H9 (cell line): Measurements from ENCODE around the gene EIF4E3. TPM values are rescaled to one million over a fixed set of nuclear protein-coding genes. Genes with fewer than 3 reads are reported as not detected.

ENCODE experiments used
- DNase-seq: peaks from one replicate; pipeline ENCODE4 v3.0.0-alpha.2; 2017
- H2AFZ ChIP-seq: one replicate; pipeline ENCODE4 v1.6.1; 2013; ENCODE audit warnings: mild to moderate bottlenecking, low read length, control low read depth, moderate library complexity
- H2AK5ac ChIP-seq: 2 replicates; pipeline ENCODE4 v1.6.1; 2013; ENCODE audit warnings: low read length, control low read depth, mixed read lengths; ENCODE audit not compliant: insufficient read length
- H2BK120ac ChIP-seq: one replicate; pipeline ENCODE4 v1.6.1; 2013; ENCODE audit warnings: low read depth, mild to moderate bottlenecking, low read length, control low read depth, inconsistent platforms; ENCODE audit not compliant: poor library complexity, severe bottlenecking
- H2BK12ac ChIP-seq: 2 replicates; pipeline ENCODE4 v1.6.1; 2013; ENCODE audit warnings: low read length, control low read depth, mixed read lengths, low read depth; ENCODE audit not compliant: insufficient read length
- H2BK15ac ChIP-seq: 2 replicates; pipeline ENCODE4 v1.6.1; 2013; ENCODE audit warnings: low read depth, low read length, control low read depth
- H2BK20ac ChIP-seq: one replicate; pipeline ENCODE4 v1.6.1; 2013; ENCODE audit warnings: low read depth, mild to moderate bottlenecking, low read length, control low read depth, inconsistent platforms; ENCODE audit not compliant: poor library complexity, severe bottlenecking
- H2BK5ac ChIP-seq: 2 replicates; pipeline ENCODE4 v1.6.1; 2013; ENCODE audit warnings: low read length, control low read depth, mixed read lengths; ENCODE audit not compliant: insufficient read length
- H3K14ac ChIP-seq: 2 replicates; pipeline ENCODE4 v1.6.1; 2013; ENCODE audit warnings: low read length, control low read depth; ENCODE audit not compliant: insufficient read depth
- H3K18ac ChIP-seq: 2 replicates; pipeline ENCODE4 v1.6.1; 2013; ENCODE audit warnings: low read depth, mild to moderate bottlenecking, mixed read lengths, low read length, control low read depth; ENCODE audit not compliant: insufficient read length
- H3K23ac ChIP-seq: 2 replicates; pipeline ENCODE4 v1.6.1; 2013; ENCODE audit warnings: low read length, control low read depth, mixed read lengths, low read depth; ENCODE audit not compliant: insufficient read length
- H3K23me2 ChIP-seq: 2 replicates; pipeline ENCODE4 v1.6.1; 2013; ENCODE audit warnings: low read depth, mild to moderate bottlenecking, mixed read lengths, low read length, control low read depth; ENCODE audit not compliant: insufficient read length, poor library complexity, severe bottlenecking
- H3K27ac ChIP-seq: 2 replicates; pipeline ENCODE4 v1.5.1; 2013; ENCODE audit warnings: low read length, control low read depth, mixed read lengths, low read depth; ENCODE audit not compliant: insufficient read length
- H3K27me3 ChIP-seq: 2 replicates; pipeline ENCODE4 v1.6.1; 2013; ENCODE audit warnings: low read length, control low read depth, inconsistent platforms; ENCODE audit not compliant: insufficient read depth
- H3K4ac ChIP-seq: 2 replicates; pipeline ENCODE4 v1.6.1; 2013; ENCODE audit warnings: low read depth, mild to moderate bottlenecking, control low read depth, inconsistent platforms, low read length, moderate library complexity
- H3K4me1 ChIP-seq: 2 replicates; pipeline ENCODE4 v1.6.1; 2013; ENCODE audit warnings: low read length, control low read depth, inconsistent platforms; ENCODE audit not compliant: insufficient read depth
- H3K4me2 ChIP-seq: 2 replicates; pipeline ENCODE4 v1.6.1; 2013; ENCODE audit warnings: low read length, control low read depth, mixed read lengths; ENCODE audit not compliant: insufficient read length, insufficient read depth
- H3K56ac ChIP-seq: 2 replicates; pipeline ENCODE4 v1.6.1; 2013; ENCODE audit warnings: low read depth, mild to moderate bottlenecking, mixed read lengths, low read length, control low read depth; ENCODE audit not compliant: insufficient read length
- H3K79me1 ChIP-seq: 2 replicates; pipeline ENCODE4 v1.6.1; 2013; ENCODE audit warnings: low read depth, mild to moderate bottlenecking, moderate library complexity, low read length, control low read depth, inconsistent platforms; ENCODE audit not compliant: insufficient read depth, poor library complexity, severe bottlenecking
- H3K79me2 ChIP-seq: 2 replicates; pipeline ENCODE4 v1.6.1; 2013; ENCODE audit warnings: low read length, control low read depth, inconsistent platforms; ENCODE audit not compliant: insufficient read depth
- H3K9ac ChIP-seq: 2 replicates; pipeline ENCODE4 v1.6.1; 2013; ENCODE audit warnings: low read length, control low read depth, mixed read lengths; ENCODE audit not compliant: insufficient read length; ENCODE audit errors: extremely low read depth
- H3K9me3 ChIP-seq: one replicate; pipeline ENCODE4 v1.6.1; 2013; ENCODE audit warnings: low read depth, low read length, inconsistent platforms; ENCODE audit not compliant: control insufficient read depth
- H3T11ph ChIP-seq: one replicate; pipeline ENCODE4 v1.6.1; 2013; ENCODE audit warnings: mild to moderate bottlenecking, low read length, control low read depth, inconsistent platforms
- H4K20me1 ChIP-seq: one replicate; pipeline ENCODE4 v1.6.1; 2013; ENCODE audit not compliant: control insufficient read depth, insufficient read length, insufficient read depth
- H4K5ac ChIP-seq: 2 replicates; pipeline ENCODE4 v1.6.1; 2013; ENCODE audit warnings: low read depth, mild to moderate bottlenecking, mixed read lengths, low read length, control low read depth; ENCODE audit not compliant: insufficient read length
- H4K8ac ChIP-seq: replicated peaks from 2 replicates; pipeline ENCODE4 v1.6.1; 2013; ENCODE audit warnings: low read length, control low read depth, mixed read lengths, low read depth; ENCODE audit not compliant: insufficient read length
- H4K91ac ChIP-seq: 2 replicates; pipeline ENCODE4 v1.6.1; 2013; ENCODE audit warnings: low read depth, mild to moderate bottlenecking, moderate library complexity, mixed read lengths, low read length, control low read depth; ENCODE audit not compliant: insufficient read length
- H3K27ac Mint-ChIP-seq, 3 experiments: 2 replicates in 2 of 3; 3 replicates in 1 of 3; pipeline ENCODE4 v1.8.0; 2020 to 2021; ENCODE audit warnings: mixed read lengths in 3 of 3, mild to moderate bottlenecking in 1 of 3, moderate library complexity in 1 of 3
- H3K27me3 Mint-ChIP-seq: 2 replicates; pipeline ENCODE4 v1.8.0; 2021; ENCODE audit warnings: low read depth, mild to moderate bottlenecking, moderate library complexity, mixed read lengths
- H3K36me3 Mint-ChIP-seq, 3 experiments: 2 replicates in 2 of 3; 3 replicates in 1 of 3; pipeline ENCODE4 v1.8.0; 2020 to 2021; ENCODE audit warnings: low read depth in 3 of 3, mixed read lengths in 3 of 3; ENCODE audit not compliant: insufficient read depth in 1 of 3
- H3K4me1 Mint-ChIP-seq, 2 experiments: 2 replicates each; pipeline ENCODE4 v1.8.0; 2020; ENCODE audit warnings: mixed read lengths in 2 of 2
- H3K4me3 Mint-ChIP-seq, 2 experiments: 2 replicates in 1 of 2; 3 replicates in 1 of 2; pipeline ENCODE4 v1.8.0; 2020 to 2021; ENCODE audit warnings: mild to moderate bottlenecking in 2 of 2, mixed read lengths in 2 of 2, moderate library complexity in 1 of 2
- H3K9me3 Mint-ChIP-seq, 2 experiments: 2 replicates in 1 of 2; 3 replicates in 1 of 2; pipeline ENCODE4 v1.8.0; 2020; ENCODE audit warnings: mild to moderate bottlenecking in 2 of 2, mixed read lengths in 2 of 2, moderate library complexity in 1 of 2
- WGBS: extraction: QIAGEN DNeasy Blood & Tissue Kit; methylation state at CpG from one replicate; pipeline ENCODE4 v1.1.7; 2013; ENCODE audit warnings: missing lambda C conversion rate, low lambda C conversion rate, mixed read lengths; ENCODE audit not compliant: insufficient read length; ENCODE audit errors: extremely low coverage; 5-methylcytosine and 5-hydroxymethylcytosine counted together
- total RNA-seq: library from RNA; stranded (reverse); gene quantifications from 2 replicates; pipeline ENCODE4 v1.2.1, GENCODE V29; 2021
- TF ChIP-seq, protein P1 (sequence below): fragments of 200-600 bp; sonication (generic); conservative IDR thresholded peaks from 3 replicates; pipeline ENCODE4 v1.8.0; 2021; ENCODE audit warnings: antibody characterized with exemption, mild to moderate bottlenecking

Gene EIF4E3
- total RNA-seq, 1 experiment from 2014 or later: 12.9 TPM

DNA sequence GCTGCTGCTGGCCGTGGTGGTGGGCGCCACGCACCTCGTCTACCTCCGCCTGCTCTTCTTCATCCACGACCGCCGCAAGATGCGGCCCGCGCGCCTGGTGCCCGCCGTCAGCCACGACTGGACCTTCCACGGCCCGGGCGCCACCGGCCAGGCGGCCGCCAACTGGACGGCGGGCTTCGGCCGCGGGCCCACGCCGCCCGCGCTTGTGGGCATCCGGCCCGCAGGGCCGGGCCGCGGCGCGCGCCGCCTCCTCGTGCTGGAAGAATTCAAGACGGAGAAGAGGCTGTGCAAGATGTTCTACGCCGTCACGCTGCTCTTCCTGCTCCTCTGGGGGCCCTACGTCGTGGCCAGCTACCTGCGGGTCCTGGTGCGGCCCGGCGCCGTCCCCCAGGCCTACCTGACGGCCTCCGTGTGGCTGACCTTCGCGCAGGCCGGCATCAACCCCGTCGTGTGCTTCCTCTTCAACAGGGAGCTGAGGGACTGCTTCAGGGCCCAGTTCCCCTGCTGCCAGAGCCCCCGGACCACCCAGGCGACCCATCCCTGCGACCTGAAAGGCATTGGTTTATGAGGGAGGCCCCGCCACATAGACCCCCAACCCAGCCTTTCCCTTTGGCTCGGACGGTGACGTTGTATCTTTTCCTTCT lies 29.5 kb upstream of the EIF4E3 start:
- Histone ChIP-seq H3T11ph (no peak overlapping the region), H2BK20ac (no peak overlapping the region), H3K14ac (peak overlapping the region; percentile 95), H2BK120ac (no peak overlapping the region), H2AK5ac (no peak overlapping the region), H4K8ac (no peak overlapping the region), H3K18ac (no peak overlapping the region), H3K27me3 (peaks cover 12% of the 10 kb centered on the region; the same call in 1 of the 2 replicates), H3K79me1 (no peaks in the 10 kb centered on the region), H2BK5ac (no peak overlapping the region), H3K9me3 (no peaks in the 10 kb centered on the region), H3K4me1 (no peaks in the 10 kb centered on the region), H2AFZ (no peak overlapping the region), H3K9ac (no peak overlapping the region), H3K79me2 (no peaks in the 10 kb centered on the region), H2BK12ac (no peak overlapping the region), H3K4ac (no peak overlapping the region), H4K20me1 (no peaks in the 10 kb centered on the region), H2BK15ac (no peak overlapping the region), H4K5ac (no peak overlapping the region), H3K56ac (no peak overlapping the region), H3K23me2 (peaks cover 10% of the 10 kb centered on the region), H3K4me2 (peak overlapping the region; percentile 41), H3K23ac (no peak overlapping the region), H4K91ac (no peak overlapping the region), H3K27ac (no peak overlapping the region)
- WGBS: no CpG with 5 or more reads among the region's 65 CpGs
- peak overlapping the region; percentile 64 to 81 for H3K4me3 Mint-ChIP-seq
- peaks cover 48% of the 10 kb centered on the region for H3K27me3 Mint-ChIP-seq
- DNase-seq: peak; percentile 43
- TF ChIP-seq, protein P1, sequence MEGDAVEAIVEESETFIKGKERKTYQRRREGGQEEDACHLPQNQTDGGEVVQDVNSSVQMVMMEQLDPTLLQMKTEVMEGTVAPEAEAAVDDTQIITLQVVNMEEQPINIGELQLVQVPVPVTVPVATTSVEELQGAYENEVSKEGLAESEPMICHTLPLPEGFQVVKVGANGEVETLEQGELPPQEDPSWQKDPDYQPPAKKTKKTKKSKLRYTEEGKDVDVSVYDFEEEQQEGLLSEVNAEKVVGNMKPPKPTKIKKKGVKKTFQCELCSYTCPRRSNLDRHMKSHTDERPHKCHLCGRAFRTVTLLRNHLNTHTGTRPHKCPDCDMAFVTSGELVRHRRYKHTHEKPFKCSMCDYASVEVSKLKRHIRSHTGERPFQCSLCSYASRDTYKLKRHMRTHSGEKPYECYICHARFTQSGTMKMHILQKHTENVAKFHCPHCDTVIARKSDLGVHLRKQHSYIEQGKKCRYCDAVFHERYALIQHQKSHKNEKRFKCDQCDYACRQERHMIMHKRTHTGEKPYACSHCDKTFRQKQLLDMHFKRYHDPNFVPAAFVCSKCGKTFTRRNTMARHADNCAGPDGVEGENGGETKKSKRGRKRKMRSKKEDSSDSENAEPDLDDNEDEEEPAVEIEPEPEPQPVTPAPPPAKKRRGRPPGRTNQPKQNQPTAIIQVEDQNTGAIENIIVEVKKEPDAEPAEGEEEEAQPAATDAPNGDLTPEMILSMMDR: no peak
- 0 out of 5 replicates have a peak, but pooled peaks cover 0 to 2% of the 10 kb centered on the region in 2 experiments for H3K9me3 Mint-ChIP-seq
- peaks cover 0 to 3% (median 0%) of the 10 kb centered on the region in 3 experiments; a peak in 5 of 7 replicates for H3K36me3 Mint-ChIP-seq
- no peak overlapping the region for H3K27ac Mint-ChIP-seq
- H3K4me1 Mint-ChIP-seq: peaks cover 20% of the 10 kb centered on the region in 2 experiments
